HAP-1 (cell line): ENCODE results near the gene ALK.

ENCODE experiments used
- DNase-seq, 2 experiments: peaks; one replicate each; pipeline ENCODE4 v3.0.0-alpha.2; 2016 to 2020; ENCODE audit warnings: low spot score in 2 of 2
- H3K27me3 ChIP-seq: fragments of 250-450 bp; sonication (Bioruptor Pico); 2 replicates; pipeline ENCODE4 v1.5.1; 2020; ENCODE audit warnings: low read depth, mild to moderate bottlenecking, moderate library complexity
- H3K36me3 ChIP-seq: fragments of 250-450 bp; sonication (Bioruptor Pico); replicated peaks from 2 replicates; pipeline ENCODE4 v1.5.1; 2020; ENCODE audit warnings: mild to moderate bottlenecking
- H3K4me1 ChIP-seq: fragments of 250-450 bp; sonication (Bioruptor Pico); 2 replicates; pipeline ENCODE4 v1.5.1; 2020; ENCODE audit warnings: mild to moderate bottlenecking
- H3K4me3 ChIP-seq: fragments of 250-450 bp; sonication (Bioruptor Pico); 2 replicates; pipeline ENCODE4 v1.5.1; 2020; ENCODE audit warnings: mild to moderate bottlenecking, moderate library complexity
- H3K9me3 ChIP-seq: fragments of 250-450 bp; sonication (Bioruptor Pico); 2 replicates; pipeline ENCODE4 v1.5.1; 2020; ENCODE audit warnings: mild to moderate bottlenecking, moderate library complexity
- in situ Hi-C: fragments of 300-500 bp; cut with MboI; formaldehyde crosslinking; loops from 3 replicates; pipeline ENCODE4 v1.14.3; 2020; ENCODE audit warnings: low sequenced_read_pairs, inconsistent platforms, mixed read lengths

Gene ALK

GRCh38 chr2:29186817-29187216 is 734.6 kb downstream of the ALK start:
- Histone ChIP-seq H3K4me1 (no peaks in the 10 kb centered on the region), H3K36me3 (no peaks in the 10 kb centered on the region), H3K4me3 (no peak overlapping the region), H3K9me3 (no peaks in the 10 kb centered on the region), H3K27me3 (no peaks in the 10 kb centered on the region)
- in situ Hi-C loops: no loop called here
- no peak for DNase-seq

- Histone ChIP-seq H3K27me3 (no peaks in the 10 kb centered on the region), H3K36me3 (no peaks in the 10 kb centered on the region), H3K9me3 (no peaks in the 10 kb centered on the region), H3K4me3 (no peak overlapping the region), H3K4me1 (no peaks in the 10 kb centered on the region)
- in situ Hi-C loops: no loop called here
- DNase-seq: no peak
Observed at GRCh38 chr2:29184531-29184930, 736.9 kb downstream of the ALK start.

- H3K9me3 ChIP-seq: no peaks in the 10 kb centered on the region
- H3K27me3 ChIP-seq: no peaks in the 10 kb centered on the region
- H3K4me1 ChIP-seq: no peaks in the 10 kb centered on the region
- no peaks in the 10 kb centered on the region for H3K36me3 ChIP-seq
- in situ Hi-C loops: no loop called here
- no peak for DNase-seq
- H3K4me3 ChIP-seq: no peak overlapping the region
Observed at GRCh38 chr2:29182920-29183319, 738.5 kb downstream of the ALK start.

- Histone ChIP-seq H3K36me3 (no peaks in the 10 kb centered on the region), H3K9me3 (no peaks in the 10 kb centered on the region), H3K4me1 (no peaks in the 10 kb centered on the region), H3K4me3 (no peak overlapping the region), H3K27me3 (no peaks in the 10 kb centered on the region)
- in situ Hi-C loops: no loop called here
- DNase-seq: no peak
Observed at GRCh38 chr2:29182334-29182733, 739.1 kb downstream of the ALK start.

- no peaks in the 10 kb centered on the region for H3K4me1 ChIP-seq
Observed at GRCh38 chr2:29175338-29175737, 746.0 kb downstream of the ALK start.

GRCh38 chr2:29174937-29175336 is 746.4 kb downstream of the ALK start:
- no peaks in the 10 kb centered on the region for H3K36me3 ChIP-seq

More at GRCh38 chr2:29175338-29175737, 746.0 kb downstream of the ALK start:
- no peaks in the 10 kb centered on the region for H3K36me3 ChIP-seq
- in situ Hi-C loops: no loop called here
- H3K4me3 ChIP-seq: no peak overlapping the region
- no peak for DNase-seq
- H3K9me3 ChIP-seq: no peaks in the 10 kb centered on the region
- no peaks in the 10 kb centered on the region for H3K27me3 ChIP-seq

GRCh38 chr2:29166242-29167039 is 754.9 kb downstream of the ALK start:
- H3K27me3 ChIP-seq: no peaks in the 10 kb centered on the region
- no peak overlapping the region for H3K4me3 ChIP-seq
- H3K4me1 ChIP-seq: no peaks in the 10 kb centered on the region
- 0 out of 2 replicates have a peak, but pooled peaks cover 3% of the 10 kb centered on the region for H3K36me3 ChIP-seq
- H3K9me3 ChIP-seq: no peaks in the 10 kb centered on the region
- DNase-seq: no peak
- in situ Hi-C loops: no loop called here

More at GRCh38 chr2:29174937-29175336, 746.4 kb downstream of the ALK start:
- in situ Hi-C loops: no loop called here
- Histone ChIP-seq H3K4me1 (no peaks in the 10 kb centered on the region), H3K27me3 (no peaks in the 10 kb centered on the region), H3K4me3 (no peak overlapping the region), H3K9me3 (no peaks in the 10 kb centered on the region)
- DNase-seq: no peak

GRCh38 chr2:29165362-29166241 is 755.8 kb downstream of the ALK start:
- H3K9me3 ChIP-seq: no peaks in the 10 kb centered on the region
- no peaks in the 10 kb centered on the region for H3K27me3 ChIP-seq
- 0 out of 2 replicates have a peak, but pooled peaks cover 5% of the 10 kb centered on the region for H3K36me3 ChIP-seq
- H3K4me3 ChIP-seq: no peak overlapping the region
- in situ Hi-C loops: no loop called here
- DNase-seq: no peak
- H3K4me1 ChIP-seq: no peaks in the 10 kb centered on the region

- Histone ChIP-seq H3K4me3 (no peak overlapping the region), H3K27me3 (no peaks in the 10 kb centered on the region), H3K9me3 (no peaks in the 10 kb centered on the region), H3K36me3 (0 out of 2 replicates have a peak, but pooled peaks cover 5% of the 10 kb centered on the region), H3K4me1 (no peaks in the 10 kb centered on the region)
- DNase-seq: no peak
- in situ Hi-C loops: no loop called here
Observed at GRCh38 chr2:29164091-29164846, 757.1 kb downstream of the ALK start.

- no peak for DNase-seq
- in situ Hi-C loops: no loop called here
- no peaks in the 10 kb centered on the region for H3K27me3 ChIP-seq
- no peak overlapping the region for H3K4me3 ChIP-seq
- no peaks in the 10 kb centered on the region for H3K9me3 ChIP-seq
- no peaks in the 10 kb centered on the region for H3K4me1 ChIP-seq
- peaks cover 5% of the 10 kb centered on the region; the same call in 1 of the 2 replicates for H3K36me3 ChIP-seq
Observed at GRCh38 chr2:29162204-29162928, 759.0 kb downstream of the ALK start.

- Histone ChIP-seq H3K9me3 (no peaks in the 10 kb centered on the region), H3K36me3 (peaks cover 5% of the 10 kb centered on the region; the same call in 1 of the 2 replicates), H3K4me3 (no peak overlapping the region), H3K4me1 (no peaks in the 10 kb centered on the region), H3K27me3 (no peaks in the 10 kb centered on the region)
- in situ Hi-C loops: no loop called here
- DNase-seq: no peak
Observed at GRCh38 chr2:29160184-29160583, 761.2 kb downstream of the ALK start.

GRCh38 chr2:29159125-29159524 is 762.3 kb downstream of the ALK start:
- Histone ChIP-seq H3K4me1 (no peaks in the 10 kb centered on the region), H3K36me3 (peaks cover 5% of the 10 kb centered on the region; the same call in 1 of the 2 replicates), H3K4me3 (no peak overlapping the region), H3K9me3 (no peaks in the 10 kb centered on the region), H3K27me3 (no peaks in the 10 kb centered on the region)
- no peak for DNase-seq
- in situ Hi-C loops: no loop called here

GRCh38 chr2:29157131-29157530 is 764.3 kb downstream of the ALK start:
- in situ Hi-C loops: no loop called here
- no peak for DNase-seq
- no peak overlapping the region for H3K4me3 ChIP-seq
- H3K27me3 ChIP-seq: no peaks in the 10 kb centered on the region
- no peaks in the 10 kb centered on the region for H3K9me3 ChIP-seq
- H3K4me1 ChIP-seq: no peaks in the 10 kb centered on the region
- peaks cover 5% of the 10 kb centered on the region; the same call in 1 of the 2 replicates for H3K36me3 ChIP-seq
